Adrenal gland (tissue), 5 donors: ENCODE measurements around the gene EPB41L1.

Source experiments
- POLR2A ChIP-seq, 2 donors: fragments of 450-650 bp; IDR thresholded peaks; one replicate each; pipeline ENCODE4 v1.6.1; 2017; ENCODE audit warnings: antibody characterized with exemption in 2 of 2, mild to moderate bottlenecking in 2 of 2, moderate library complexity in 1 of 2
- TF ChIP-seq, protein P1 (sequence below), 6 experiments: fragments of 450-650 bp in 4 of 6; fragments of 200-600 bp in 2 of 6; sonication (generic) in 1 of 6; IDR thresholded peaks; 1 replicate in 5 of 6; 2 replicates in 1 of 6; pipeline versions ENCODE4 v1.5.1 to v1.8.0; 2016 to 2021; ENCODE audit warnings: antibody characterized with exemption in 6 of 6, mild to moderate bottlenecking in 2 of 6, moderate library complexity in 1 of 6
- donor health status: DM: no; HTN: no; CAD: no.

DNA sequence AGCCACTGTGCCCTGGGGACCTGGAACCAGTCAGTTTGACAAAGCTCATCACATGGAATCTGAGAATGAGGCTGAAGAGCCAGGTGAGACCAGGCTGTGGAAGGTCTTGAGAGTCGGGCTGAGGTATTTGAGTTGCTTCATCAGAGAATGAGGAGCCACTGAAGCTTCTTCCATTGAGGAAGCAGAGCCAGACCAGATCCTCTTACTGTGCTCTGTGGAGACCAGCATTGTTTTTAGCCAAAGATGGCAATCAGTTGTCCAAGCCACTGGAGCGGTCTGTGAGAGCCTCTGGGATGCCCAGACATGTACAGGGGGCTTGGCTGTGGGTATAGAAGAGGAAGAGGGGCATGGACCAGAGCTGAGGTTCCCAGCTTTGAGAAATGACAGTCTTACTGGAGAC lies 6.1 kb upstream of the EPB41L1 start:
- TF ChIP-seq, protein P1, sequence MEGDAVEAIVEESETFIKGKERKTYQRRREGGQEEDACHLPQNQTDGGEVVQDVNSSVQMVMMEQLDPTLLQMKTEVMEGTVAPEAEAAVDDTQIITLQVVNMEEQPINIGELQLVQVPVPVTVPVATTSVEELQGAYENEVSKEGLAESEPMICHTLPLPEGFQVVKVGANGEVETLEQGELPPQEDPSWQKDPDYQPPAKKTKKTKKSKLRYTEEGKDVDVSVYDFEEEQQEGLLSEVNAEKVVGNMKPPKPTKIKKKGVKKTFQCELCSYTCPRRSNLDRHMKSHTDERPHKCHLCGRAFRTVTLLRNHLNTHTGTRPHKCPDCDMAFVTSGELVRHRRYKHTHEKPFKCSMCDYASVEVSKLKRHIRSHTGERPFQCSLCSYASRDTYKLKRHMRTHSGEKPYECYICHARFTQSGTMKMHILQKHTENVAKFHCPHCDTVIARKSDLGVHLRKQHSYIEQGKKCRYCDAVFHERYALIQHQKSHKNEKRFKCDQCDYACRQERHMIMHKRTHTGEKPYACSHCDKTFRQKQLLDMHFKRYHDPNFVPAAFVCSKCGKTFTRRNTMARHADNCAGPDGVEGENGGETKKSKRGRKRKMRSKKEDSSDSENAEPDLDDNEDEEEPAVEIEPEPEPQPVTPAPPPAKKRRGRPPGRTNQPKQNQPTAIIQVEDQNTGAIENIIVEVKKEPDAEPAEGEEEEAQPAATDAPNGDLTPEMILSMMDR (IDR thresholded peaks at IDR 0.05), result no peak
- TF ChIP-seq POLR2A (IDR thresholded peaks at IDR 0.05), result no peak
